Activated CD4-positive, alpha-beta T cell treated with anti-CD3 and anti-CD28 coated beads, Interleukin-2, amount 10 ng/mL, durations not matched to agents 24 days and 14 days (primary cell): ENCODE measurements around the gene DPYSL4. TPM values are rescaled to one million over a fixed set of nuclear protein-coding genes. Genes with fewer than 3 reads are reported as not detected.

Experiments used
- DNase-seq: peaks from one replicate; pipeline ENCODE4 v3.0.0; 2022
- H3K27ac Mint-ChIP-seq: one replicate; pipeline ENCODE4 v1.8.0; 2022; ENCODE audit warnings: mild to moderate bottlenecking, mixed read lengths
- H3K27me3 Mint-ChIP-seq: one replicate; pipeline ENCODE4 v1.8.0; 2022; ENCODE audit warnings: mixed read lengths
- H3K36me3 Mint-ChIP-seq: one replicate; pipeline ENCODE4 v1.8.0; 2022; ENCODE audit warnings: low read depth, mild to moderate bottlenecking, mixed read lengths
- H3K4me1 Mint-ChIP-seq: one replicate; pipeline ENCODE4 v1.8.0; 2021; ENCODE audit warnings: mixed read lengths
- H3K4me3 Mint-ChIP-seq: one replicate; pipeline ENCODE4 v1.8.0; 2022; ENCODE audit warnings: mild to moderate bottlenecking, moderate library complexity, mixed read lengths
- H3K9me3 Mint-ChIP-seq: one replicate; pipeline ENCODE4 v1.8.0; 2021; ENCODE audit warnings: mixed read lengths
- intact Hi-C: fragments of 100-400 bp; cut with micrococcal nuclease; formaldehyde crosslinking; loops from one replicate; pipeline ENCODE4 v1.15.1; 2023
- total RNA-seq: library from RNA; stranded (reverse); gene quantifications from 2 replicates; pipeline ENCODE4 v1.2.3, GENCODE V29; 2022

DPYSL4 gene
- total RNA-seq, 1 donor from 2014 or later, result 32.5 TPM

- H3K27me3 Mint-ChIP-seq, result no peaks in the 10 kb centered on the region
- H3K4me3 Mint-ChIP-seq, result no peak overlapping the region
- H3K4me1 Mint-ChIP-seq, result peaks cover 32% of the 10 kb centered on the region
- H3K27ac Mint-ChIP-seq, result no peak overlapping the region
- intact Hi-C loops, result no loop called here
- H3K36me3 Mint-ChIP-seq, result no peaks in the 10 kb centered on the region
- no peak for DNase-seq
- no peaks in the 10 kb centered on the region for H3K9me3 Mint-ChIP-seq
Measured at GRCh38 chr10:132163826-132164515, 22.8 kb upstream of the DPYSL4 start.

GRCh38 chr10:132164761-132165278, 21.9 kb upstream of the DPYSL4 start:
- Mint-ChIP-seq H3K27me3 (no peaks in the 10 kb centered on the region), H3K9me3 (no peaks in the 10 kb centered on the region), H3K4me1 (peaks cover 27% of the 10 kb centered on the region), H3K36me3 (no peaks in the 10 kb centered on the region), H3K4me3 (no peak overlapping the region), H3K27ac (no peak overlapping the region)
- intact Hi-C loops, result no loop called here
- DNase-seq, result no peak

- Mint-ChIP-seq H3K4me3 (no peak overlapping the region), H3K36me3 (no peaks in the 10 kb centered on the region), H3K27ac (no peak overlapping the region), H3K4me1 (peaks cover 27% of the 10 kb centered on the region), H3K27me3 (no peaks in the 10 kb centered on the region), H3K9me3 (no peaks in the 10 kb centered on the region)
- intact Hi-C loops, result no loop called here
- DNase-seq, result no peak
Measured at GRCh38 chr10:132165416-132165980, 21.2 kb upstream of the DPYSL4 start.

- Mint-ChIP-seq H3K4me1 (peaks cover 27% of the 10 kb centered on the region), H3K27ac (no peak overlapping the region), H3K36me3 (no peaks in the 10 kb centered on the region), H3K27me3 (no peaks in the 10 kb centered on the region), H3K4me3 (no peak overlapping the region), H3K9me3 (no peaks in the 10 kb centered on the region)
- intact Hi-C loops, result no loop called here
- DNase-seq, result no peak
Measured at GRCh38 chr10:132166216-132166950, 20.4 kb upstream of the DPYSL4 start.

- H3K4me3 Mint-ChIP-seq, result no peak overlapping the region
- H3K36me3 Mint-ChIP-seq, result no peaks in the 10 kb centered on the region
- no peaks in the 10 kb centered on the region for H3K9me3 Mint-ChIP-seq
- no peaks in the 10 kb centered on the region for H3K27me3 Mint-ChIP-seq
- intact Hi-C loops, result no loop called here
- no peak for DNase-seq
- no peak overlapping the region for H3K27ac Mint-ChIP-seq
- H3K4me1 Mint-ChIP-seq, result peaks cover 21% of the 10 kb centered on the region
Measured at GRCh38 chr10:132167041-132167674, 19.6 kb upstream of the DPYSL4 start.

GRCh38 chr10:132167976-132168375, 18.8 kb upstream of the DPYSL4 start:
- Mint-ChIP-seq H3K36me3 (no peaks in the 10 kb centered on the region), H3K4me3 (no peak overlapping the region), H3K9me3 (no peaks in the 10 kb centered on the region), H3K27ac (no peak overlapping the region), H3K4me1 (peaks cover 14% of the 10 kb centered on the region), H3K27me3 (no peaks in the 10 kb centered on the region)
- intact Hi-C loops, result no loop called here
- no peak for DNase-seq

GRCh38 chr10:132168571-132169030, 18.1 kb upstream of the DPYSL4 start:
- no peak for DNase-seq
- H3K27me3 Mint-ChIP-seq, result peaks cover 2% of the 10 kb centered on the region
- intact Hi-C loops, result no loop called here

GRCh38 chr10:132169031-132169765, 17.6 kb upstream of the DPYSL4 start:
- Mint-ChIP-seq H3K4me3 (no peak overlapping the region), H3K27me3 (peaks cover 2% of the 10 kb centered on the region), H3K36me3 (peaks cover 4% of the 10 kb centered on the region), H3K27ac (no peak overlapping the region), H3K9me3 (peaks cover 9% of the 10 kb centered on the region), H3K4me1 (peaks cover 12% of the 10 kb centered on the region)
- intact Hi-C loops, result no loop called here
- no peak for DNase-seq

More at GRCh38 chr10:132168571-132169030, 18.1 kb upstream of the DPYSL4 start:
- Mint-ChIP-seq H3K4me1 (peaks cover 14% of the 10 kb centered on the region), H3K9me3 (peaks cover 5% of the 10 kb centered on the region), H3K27ac (no peak overlapping the region), H3K36me3 (peaks cover 4% of the 10 kb centered on the region), H3K4me3 (no peak overlapping the region)

- H3K27me3 Mint-ChIP-seq, result peaks cover 5% of the 10 kb centered on the region
- H3K27ac Mint-ChIP-seq, result no peak overlapping the region
- no peak for DNase-seq
- peaks cover 4% of the 10 kb centered on the region for H3K36me3 Mint-ChIP-seq
- no peak overlapping the region for H3K4me3 Mint-ChIP-seq
- intact Hi-C loops, result no loop called here
- H3K4me1 Mint-ChIP-seq, result peaks cover 9% of the 10 kb centered on the region
- peaks cover 16% of the 10 kb centered on the region for H3K9me3 Mint-ChIP-seq
Measured at GRCh38 chr10:132169766-132170560, 16.8 kb upstream of the DPYSL4 start.

- Mint-ChIP-seq H3K9me3 (peaks cover 16% of the 10 kb centered on the region), H3K27ac (no peak overlapping the region), H3K36me3 (peaks cover 4% of the 10 kb centered on the region), H3K4me1 (peaks cover 9% of the 10 kb centered on the region), H3K27me3 (peaks cover 12% of the 10 kb centered on the region), H3K4me3 (no peak overlapping the region)
- no peak for DNase-seq
- intact Hi-C loops, result no loop called here
Measured at GRCh38 chr10:132170561-132171361, 16.0 kb upstream of the DPYSL4 start.

GRCh38 chr10:132172091-132173066, 14.4 kb upstream of the DPYSL4 start:
- Mint-ChIP-seq H3K27me3 (peaks cover 20% of the 10 kb centered on the region), H3K36me3 (peaks cover 4% of the 10 kb centered on the region), H3K4me3 (no peak overlapping the region), H3K9me3 (peaks cover 16% of the 10 kb centered on the region), H3K4me1 (peaks cover 4% of the 10 kb centered on the region), H3K27ac (no peak overlapping the region)
- intact Hi-C loops, result no loop called here
- no peak for DNase-seq
